ENCODE measurements around the gene HOMER1. TPM values are rescaled to one million over a fixed set of nuclear protein-coding genes. Genes with fewer than 3 reads are reported as not detected.

HOMER1 gene
- total RNA-seq, 2 donors from 2014 or later: 2.1 to 15.8 TPM

GRCh38 chr5:79507251-79508205 lies 6.4 kb downstream of the HOMER1 start:
- TF ChIP-seq POLR2A (IDR thresholded peaks at IDR 0.05) (no peak), POLR2AphosphoS5 (IDR thresholded peaks at IDR 0.05) (no peak)
- TF ChIP-seq, protein P1, sequence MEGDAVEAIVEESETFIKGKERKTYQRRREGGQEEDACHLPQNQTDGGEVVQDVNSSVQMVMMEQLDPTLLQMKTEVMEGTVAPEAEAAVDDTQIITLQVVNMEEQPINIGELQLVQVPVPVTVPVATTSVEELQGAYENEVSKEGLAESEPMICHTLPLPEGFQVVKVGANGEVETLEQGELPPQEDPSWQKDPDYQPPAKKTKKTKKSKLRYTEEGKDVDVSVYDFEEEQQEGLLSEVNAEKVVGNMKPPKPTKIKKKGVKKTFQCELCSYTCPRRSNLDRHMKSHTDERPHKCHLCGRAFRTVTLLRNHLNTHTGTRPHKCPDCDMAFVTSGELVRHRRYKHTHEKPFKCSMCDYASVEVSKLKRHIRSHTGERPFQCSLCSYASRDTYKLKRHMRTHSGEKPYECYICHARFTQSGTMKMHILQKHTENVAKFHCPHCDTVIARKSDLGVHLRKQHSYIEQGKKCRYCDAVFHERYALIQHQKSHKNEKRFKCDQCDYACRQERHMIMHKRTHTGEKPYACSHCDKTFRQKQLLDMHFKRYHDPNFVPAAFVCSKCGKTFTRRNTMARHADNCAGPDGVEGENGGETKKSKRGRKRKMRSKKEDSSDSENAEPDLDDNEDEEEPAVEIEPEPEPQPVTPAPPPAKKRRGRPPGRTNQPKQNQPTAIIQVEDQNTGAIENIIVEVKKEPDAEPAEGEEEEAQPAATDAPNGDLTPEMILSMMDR (IDR thresholded peaks at IDR 0.05): no peak
- intact Hi-C loops (cut with DNase I): no loop called here
- 62% methylated on average over 6 of the region's 6 CpGs for WGBS

DNA sequence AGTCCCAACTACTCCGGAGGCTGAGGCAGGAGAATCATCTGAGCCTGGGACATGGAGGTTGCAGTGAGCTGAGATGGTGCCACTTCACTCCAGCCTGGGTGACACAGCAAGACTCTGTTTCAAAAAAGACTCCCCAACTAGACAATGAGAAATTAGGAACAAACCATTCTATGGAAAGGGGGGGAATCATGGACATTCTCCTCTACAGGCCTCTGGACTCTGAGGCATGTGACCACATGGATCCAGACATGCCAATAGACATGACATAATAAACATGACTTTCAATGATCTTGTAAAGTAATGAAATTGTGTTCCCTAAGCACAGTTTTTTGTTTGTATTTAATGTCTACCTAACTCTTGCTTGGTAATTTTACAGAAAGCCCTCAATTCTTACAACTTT lies 8.8 kb downstream of the HOMER1 start:
- H3K36me3 ChIP-seq: no peaks in the 10 kb centered on the region
- TF ChIP-seq, protein P1 (IDR thresholded peaks at IDR 0.05): no peak
- no peak for TF ChIP-seq POLR2A (IDR thresholded peaks at IDR 0.05)
- TF ChIP-seq POLR2AphosphoS5 (IDR thresholded peaks at IDR 0.05): no peak
- 86% methylated on average over 1 of the region's 1 CpG for WGBS

More at GRCh38 chr5:79507251-79508205, 6.4 kb downstream of the HOMER1 start:
- H3K27me3 ChIP-seq (replicated peaks; ENCODE audit: insufficient read depth): no peaks in the 10 kb centered on the region
- no peak overlapping the region for H3K4me3 ChIP-seq
- no peaks in the 10 kb centered on the region for H3K36me3 ChIP-seq
- no peak for DNase-seq (ENCODE audit: low spot score)
- no peaks in the 10 kb centered on the region for H3K9me3 ChIP-seq
- H3K27ac ChIP-seq: no peak overlapping the region
- no peaks in the 10 kb centered on the region for H3K4me1 ChIP-seq (replicated peaks)

GRCh38 chr5:79503794-79504495 lies 10.0 kb downstream of the HOMER1 start:
- Histone ChIP-seq H3K4me3 (no peak overlapping the region), H3K27me3 (replicated peaks; ENCODE audit: insufficient read depth) (no peaks in the 10 kb centered on the region), H3K36me3 (no peaks in the 10 kb centered on the region), H3K4me1 (replicated peaks) (no peaks in the 10 kb centered on the region), H3K9me3 (no peaks in the 10 kb centered on the region), H3K27ac (no peak overlapping the region)
- DNase-seq (ENCODE audit: low spot score): no peak
- TF ChIP-seq, protein P1 (IDR thresholded peaks at IDR 0.05): no peak
- TF ChIP-seq POLR2AphosphoS5 (IDR thresholded peaks at IDR 0.05): no peak
- TF ChIP-seq POLR2A (IDR thresholded peaks at IDR 0.05): no peak
- WGBS: 53% methylated on average over 3 of the region's 3 CpGs
- intact Hi-C loops (cut with DNase I): no loop called here

More for the DNA sequence above, 8.8 kb downstream of the HOMER1 start:
- intact Hi-C loops (cut with DNase I): no loop called here
- no peaks in the 10 kb centered on the region for H3K4me1 ChIP-seq (replicated peaks)
- no peaks in the 10 kb centered on the region for H3K27me3 ChIP-seq (replicated peaks; ENCODE audit: insufficient read depth)
- H3K4me3 ChIP-seq: no peak overlapping the region
- no peaks in the 10 kb centered on the region for H3K9me3 ChIP-seq
- no peak overlapping the region for H3K27ac ChIP-seq
- DNase-seq (ENCODE audit: low spot score): no peak

- no peaks in the 10 kb centered on the region for H3K9me3 ChIP-seq
- DNase-seq (ENCODE audit: low spot score): no peak
- TF ChIP-seq POLR2AphosphoS5 (IDR thresholded peaks at IDR 0.05) (no peak), POLR2A (IDR thresholded peaks at IDR 0.05) (no peak)
- TF ChIP-seq, protein P1 (IDR thresholded peaks at IDR 0.05): no peak
- no peaks in the 10 kb centered on the region for H3K27me3 ChIP-seq (replicated peaks; ENCODE audit: insufficient read depth)
- no peak overlapping the region for H3K4me3 ChIP-seq
- intact Hi-C loops (cut with DNase I): no loop called here
- H3K27ac ChIP-seq: no peak overlapping the region
- H3K36me3 ChIP-seq: no peaks in the 10 kb centered on the region
- no peaks in the 10 kb centered on the region for H3K4me1 ChIP-seq (replicated peaks)
- 77% methylated on average over 4 of the region's 4 CpGs for WGBS
Measured at GRCh38 chr5:79499640-79500273, 14.2 kb downstream of the HOMER1 start.
